ENCODE results near the gene E2F7.

DNA sequence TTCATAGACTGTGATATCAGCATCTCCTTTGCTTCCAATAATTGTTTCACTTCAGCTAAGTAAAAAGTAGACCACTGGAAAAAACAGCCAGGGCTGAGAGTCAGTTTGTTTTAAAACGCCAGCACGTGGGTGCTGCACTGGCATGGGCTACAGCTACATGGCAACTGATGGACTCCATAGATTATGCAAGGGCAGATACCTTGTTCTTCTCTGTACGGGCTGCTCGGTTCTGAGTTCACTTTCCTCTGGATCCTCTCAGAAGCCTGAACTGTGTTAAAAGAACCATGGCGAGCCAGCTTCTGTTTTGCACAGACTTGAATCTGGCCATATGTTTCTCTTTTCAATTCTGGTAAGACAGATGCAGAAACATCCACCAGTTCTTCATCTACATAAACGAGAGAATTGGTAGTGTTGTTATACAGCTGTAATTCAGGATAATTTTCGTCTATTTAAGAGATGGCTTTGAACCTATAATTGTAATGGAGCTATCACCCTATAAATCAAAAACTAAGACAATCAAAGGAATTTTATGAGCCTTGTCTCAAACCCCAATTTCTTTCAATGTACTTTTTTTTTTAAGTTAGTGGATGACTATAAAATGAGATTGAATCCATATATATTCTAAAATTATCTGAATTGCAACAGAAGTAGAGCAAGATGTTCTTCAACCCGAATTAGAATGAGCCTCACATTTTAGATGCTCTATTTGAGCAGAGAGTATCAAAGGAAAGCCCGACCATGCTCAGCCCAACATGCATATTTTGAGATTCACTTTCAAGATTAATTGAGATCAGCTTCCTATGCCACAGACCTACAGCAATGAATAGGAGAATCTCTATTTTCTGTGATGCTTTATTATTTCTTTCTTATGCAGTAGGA is 31.5 kb downstream of the E2F7 start:
- TF ChIP-seq, protein P1, sequence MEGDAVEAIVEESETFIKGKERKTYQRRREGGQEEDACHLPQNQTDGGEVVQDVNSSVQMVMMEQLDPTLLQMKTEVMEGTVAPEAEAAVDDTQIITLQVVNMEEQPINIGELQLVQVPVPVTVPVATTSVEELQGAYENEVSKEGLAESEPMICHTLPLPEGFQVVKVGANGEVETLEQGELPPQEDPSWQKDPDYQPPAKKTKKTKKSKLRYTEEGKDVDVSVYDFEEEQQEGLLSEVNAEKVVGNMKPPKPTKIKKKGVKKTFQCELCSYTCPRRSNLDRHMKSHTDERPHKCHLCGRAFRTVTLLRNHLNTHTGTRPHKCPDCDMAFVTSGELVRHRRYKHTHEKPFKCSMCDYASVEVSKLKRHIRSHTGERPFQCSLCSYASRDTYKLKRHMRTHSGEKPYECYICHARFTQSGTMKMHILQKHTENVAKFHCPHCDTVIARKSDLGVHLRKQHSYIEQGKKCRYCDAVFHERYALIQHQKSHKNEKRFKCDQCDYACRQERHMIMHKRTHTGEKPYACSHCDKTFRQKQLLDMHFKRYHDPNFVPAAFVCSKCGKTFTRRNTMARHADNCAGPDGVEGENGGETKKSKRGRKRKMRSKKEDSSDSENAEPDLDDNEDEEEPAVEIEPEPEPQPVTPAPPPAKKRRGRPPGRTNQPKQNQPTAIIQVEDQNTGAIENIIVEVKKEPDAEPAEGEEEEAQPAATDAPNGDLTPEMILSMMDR (IDR thresholded peaks at IDR 0.05 in 2 of 3, conservative IDR thresholded peaks at IDR 0.05 in 1 of 3; ENCODE audit: borderline replicate concordance in 1 of 3, insufficient read depth in 1 of 3, low read depth in 2 of 3, low read length in 2 of 3), result no peak
- no peak for TF ChIP-seq SIN3A (IDR thresholded peaks at IDR 0.05; ENCODE audit: low read depth)
